UCSD-AML1 (cell line): Measurements from ENCODE around the gene CASKIN1.

Source experiments
- DNase-seq: peaks from one replicate; lab custom pipeline; 2025; ENCODE audit not compliant: unreplicated experiment; lab: John Stamatoyannopoulos, UW

CASKIN1 gene

DNA sequence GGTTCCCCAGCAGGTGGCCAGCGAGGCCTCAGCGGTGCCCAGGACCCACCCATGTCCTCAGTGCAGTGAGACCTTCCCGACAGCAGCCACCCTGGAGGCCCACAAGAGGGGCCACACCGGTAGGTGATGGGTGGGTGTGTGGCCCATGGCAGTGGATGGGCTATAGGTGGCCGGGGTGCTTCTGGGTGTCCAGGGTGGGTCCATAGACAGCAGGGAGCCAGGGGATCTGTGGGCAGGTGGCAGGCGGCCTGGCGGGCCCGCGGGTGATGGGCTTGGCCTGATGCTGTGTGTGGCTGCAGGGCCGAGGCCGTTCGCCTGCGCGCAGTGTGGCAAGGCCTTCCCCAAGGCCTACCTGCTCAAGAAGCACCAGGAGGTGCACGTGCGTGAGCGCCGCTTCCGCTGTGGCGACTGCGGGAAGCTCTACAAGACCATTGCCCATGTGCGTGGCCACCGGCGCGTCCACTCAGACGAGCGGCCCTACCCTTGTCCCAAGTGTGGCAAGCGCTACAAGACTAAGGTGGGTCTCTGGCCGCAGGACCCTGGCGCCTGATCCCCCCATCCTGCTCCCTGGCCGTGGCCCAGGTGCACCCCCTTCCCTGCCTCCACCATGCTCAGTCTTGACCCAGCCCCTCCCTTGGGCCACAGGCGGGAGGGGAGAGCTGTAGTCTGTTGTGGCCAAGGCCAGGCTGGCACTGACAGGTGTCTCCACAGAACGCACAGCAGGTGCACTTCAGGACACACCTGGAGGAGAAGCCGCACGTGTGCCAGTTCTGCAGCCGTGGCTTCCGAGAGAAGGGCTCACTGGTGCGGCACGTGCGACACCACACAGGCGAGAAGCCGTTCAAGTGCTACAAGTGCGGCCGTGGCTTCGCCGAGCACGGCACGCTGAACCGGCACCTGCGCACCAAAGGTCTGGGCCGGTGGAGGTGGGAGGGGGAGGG, 37.7 kb upstream of the CASKIN1 start:
- no peak for DNase-seq

DNA sequence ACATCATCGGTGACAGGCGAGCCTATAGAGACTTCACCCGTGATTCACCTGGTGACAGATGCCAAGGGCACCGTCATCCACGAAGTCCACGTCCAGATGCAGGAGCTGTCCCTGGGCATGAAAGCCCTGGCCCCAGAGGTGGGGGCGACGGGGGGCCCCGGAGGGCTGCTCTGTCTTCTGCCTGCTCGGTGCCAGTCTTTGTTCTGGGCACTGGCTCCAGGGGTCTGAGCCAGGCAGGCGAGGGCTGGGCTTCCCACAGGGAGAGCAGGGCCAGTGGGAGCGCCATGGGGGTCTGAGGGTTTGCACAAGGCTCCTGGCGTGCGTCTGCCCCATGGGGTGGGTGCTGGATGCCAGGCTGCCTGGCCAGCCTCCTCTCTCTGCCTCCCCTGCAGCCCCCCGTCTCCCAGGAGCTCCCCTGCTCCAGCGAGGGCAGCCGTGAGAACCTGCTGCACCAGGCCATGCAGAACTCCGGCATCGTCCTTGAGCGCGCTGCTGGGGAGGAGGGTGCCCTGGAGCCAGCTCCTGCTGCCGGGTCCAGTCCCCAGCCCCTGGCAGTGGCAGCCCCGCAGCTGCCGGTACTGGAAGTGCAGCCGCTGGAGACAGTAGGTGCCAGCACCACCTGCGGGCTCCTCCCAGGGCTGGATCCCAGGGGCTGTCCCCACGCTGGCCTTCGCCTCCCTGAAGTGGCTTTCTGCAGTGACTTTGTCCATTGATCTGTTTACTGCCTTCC, 36.8 kb upstream of the CASKIN1 start:
- DNase-seq: no peak

DNA sequence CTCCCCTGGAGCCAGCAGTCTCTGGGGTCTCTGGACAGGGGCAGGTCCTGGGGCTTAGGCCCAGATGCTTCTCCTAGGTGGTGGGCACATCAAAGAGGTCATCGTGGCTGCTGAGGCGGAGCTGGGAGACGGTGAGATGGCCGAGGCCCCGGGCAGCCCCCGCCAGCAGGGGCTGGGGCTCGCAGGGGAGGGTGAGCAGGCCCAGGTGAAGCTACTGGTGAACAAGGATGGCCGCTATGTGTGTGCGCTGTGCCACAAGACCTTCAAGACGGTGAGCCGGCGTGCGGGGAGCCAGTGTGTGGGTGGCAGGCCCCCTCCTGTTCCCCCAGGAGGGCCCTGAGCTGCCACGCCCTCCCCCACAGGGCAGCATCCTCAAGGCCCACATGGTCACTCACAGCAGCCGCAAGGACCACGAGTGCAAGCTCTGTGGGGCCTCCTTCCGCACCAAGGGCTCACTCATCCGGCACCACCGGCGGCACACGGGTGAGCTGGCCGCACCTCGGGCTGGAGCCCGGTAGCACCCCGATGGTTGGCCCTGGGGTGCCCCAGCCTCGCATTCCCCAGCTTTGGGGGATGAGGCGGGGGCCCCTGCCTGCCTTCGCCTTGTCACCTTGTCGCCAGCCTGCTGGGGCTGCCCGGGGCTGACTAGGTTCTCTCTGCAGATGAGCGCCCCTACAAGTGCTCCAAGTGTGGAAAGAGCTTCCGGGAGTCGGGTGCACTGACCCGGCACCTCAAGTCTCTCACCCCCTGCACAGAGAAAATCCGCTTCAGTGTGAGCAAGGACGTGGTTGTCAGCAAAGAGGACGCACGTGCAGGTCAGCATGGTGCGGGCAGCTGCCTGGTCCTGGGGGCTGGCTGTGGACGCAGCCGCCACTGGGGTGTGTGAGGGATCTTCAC, 35.9 kb upstream of the CASKIN1 start:
- DNase-seq: no peak

DNA sequence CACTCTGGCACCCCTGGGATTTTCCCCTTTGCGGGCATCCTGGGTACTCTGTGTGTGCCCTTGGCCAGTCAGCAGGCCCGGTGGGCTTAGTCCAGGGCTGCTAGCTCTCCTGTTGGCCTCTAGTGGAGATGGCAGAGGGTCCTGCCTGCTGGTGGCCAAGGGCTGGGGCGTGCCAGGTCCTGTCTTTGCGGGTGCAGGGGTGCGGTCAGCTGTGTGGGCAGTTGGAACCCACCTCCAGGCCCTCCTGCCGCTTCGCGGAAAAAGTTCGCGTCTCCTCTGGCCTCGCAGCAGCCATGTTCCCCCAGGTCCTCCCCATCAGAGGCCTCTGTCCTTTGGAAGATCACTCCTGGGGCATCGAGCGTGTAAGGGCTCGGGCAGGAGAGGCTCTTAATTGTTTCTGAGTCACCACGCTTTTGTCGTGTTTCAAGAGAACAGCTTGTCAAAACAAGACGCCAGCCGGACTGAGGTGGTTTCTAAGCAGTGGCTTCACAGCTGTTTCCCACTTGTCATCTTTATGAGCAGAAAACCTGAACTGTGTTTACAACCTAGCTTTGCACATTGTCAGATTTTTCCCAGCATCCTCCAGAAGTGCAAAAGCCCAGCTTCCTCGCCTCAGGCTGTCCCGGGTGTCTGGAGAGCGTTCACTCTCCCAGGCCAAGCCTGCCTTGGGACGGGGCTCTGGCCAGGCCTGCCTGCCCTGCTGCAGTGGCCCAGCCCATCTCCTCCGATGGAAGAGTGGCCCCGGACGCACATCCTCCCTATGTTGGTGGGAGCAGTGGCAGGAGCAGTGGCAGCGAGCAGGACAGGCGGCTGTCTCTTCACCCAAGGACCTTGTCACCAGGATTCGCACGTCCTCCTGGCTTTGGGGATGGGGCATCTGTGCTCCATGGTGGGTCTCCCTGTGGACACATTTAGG, 34.9 kb upstream of the CASKIN1 start:
- no peak for DNase-seq

DNA sequence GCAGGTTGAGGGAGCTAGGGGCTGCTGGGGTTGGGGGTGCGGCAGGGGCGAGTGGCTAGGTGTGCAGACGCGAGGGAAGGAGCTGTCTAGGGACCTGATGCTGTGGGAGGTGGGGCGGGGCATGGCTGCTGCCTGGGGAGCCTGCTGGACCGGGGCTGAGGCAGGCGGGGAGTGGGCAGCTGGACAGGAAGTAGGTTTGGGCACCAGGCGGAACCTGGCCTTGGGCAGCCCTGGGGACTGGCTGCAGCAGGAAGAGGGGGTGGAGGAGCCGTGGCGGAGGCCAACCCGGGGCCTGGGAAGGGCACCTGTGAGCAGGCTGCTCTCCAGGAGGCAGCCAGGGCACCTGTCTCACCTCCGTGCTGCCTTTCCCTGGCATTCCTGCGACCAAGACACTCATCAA, 34.0 kb upstream of the CASKIN1 start:
- DNase-seq: no peak

DNA sequence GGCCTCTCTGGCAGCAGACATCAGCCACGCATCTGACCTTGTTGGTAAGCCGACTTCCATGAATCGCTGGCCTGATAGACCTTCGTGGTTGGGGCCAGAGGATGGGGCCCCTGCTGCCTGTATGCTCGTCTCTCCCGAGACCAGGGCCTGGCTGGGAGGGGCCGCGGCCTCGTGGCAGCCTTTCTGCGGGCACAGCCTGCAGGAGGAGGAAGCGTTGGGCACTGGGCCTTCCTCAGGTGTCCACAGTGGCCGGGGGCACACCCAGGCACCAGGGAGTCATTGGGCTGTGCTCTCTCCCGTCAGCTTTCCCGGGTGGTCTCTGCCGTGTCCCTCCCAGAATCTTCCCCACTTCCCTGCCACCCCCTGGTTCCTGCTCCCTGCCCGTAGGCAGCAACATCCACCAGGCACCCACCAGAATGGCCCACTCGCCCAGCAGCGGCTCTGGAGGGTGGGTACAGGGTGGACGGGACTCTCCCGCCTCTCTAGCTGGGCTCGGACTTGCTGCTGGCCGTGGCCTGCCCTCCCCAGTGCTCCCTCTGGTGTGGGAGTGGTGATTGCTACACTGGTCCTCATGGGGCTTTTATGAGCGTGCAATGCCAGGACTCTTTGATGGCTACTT, 33.3 kb upstream of the CASKIN1 start:
- no peak for DNase-seq

DNA sequence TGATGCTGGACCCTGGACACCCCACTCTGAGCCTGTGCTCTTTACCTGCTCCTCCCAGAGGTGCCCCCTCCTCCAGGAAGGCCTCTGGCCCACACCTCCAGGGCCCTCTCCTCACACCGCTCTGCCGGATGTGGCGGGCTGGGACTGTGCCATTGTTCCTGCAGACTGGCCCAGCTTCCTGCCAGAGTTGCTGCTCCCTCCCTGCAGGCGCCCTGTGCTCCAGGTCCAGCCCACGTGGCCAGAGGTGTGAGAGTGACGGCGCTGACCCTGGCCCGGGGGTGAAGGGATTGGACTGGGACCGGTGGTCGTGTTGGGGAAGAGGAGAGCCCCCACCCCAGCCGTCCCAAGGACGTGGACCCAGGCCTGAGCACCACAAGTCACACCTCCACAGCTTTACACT, 32.7 kb upstream of the CASKIN1 start:
- no peak for DNase-seq

DNA sequence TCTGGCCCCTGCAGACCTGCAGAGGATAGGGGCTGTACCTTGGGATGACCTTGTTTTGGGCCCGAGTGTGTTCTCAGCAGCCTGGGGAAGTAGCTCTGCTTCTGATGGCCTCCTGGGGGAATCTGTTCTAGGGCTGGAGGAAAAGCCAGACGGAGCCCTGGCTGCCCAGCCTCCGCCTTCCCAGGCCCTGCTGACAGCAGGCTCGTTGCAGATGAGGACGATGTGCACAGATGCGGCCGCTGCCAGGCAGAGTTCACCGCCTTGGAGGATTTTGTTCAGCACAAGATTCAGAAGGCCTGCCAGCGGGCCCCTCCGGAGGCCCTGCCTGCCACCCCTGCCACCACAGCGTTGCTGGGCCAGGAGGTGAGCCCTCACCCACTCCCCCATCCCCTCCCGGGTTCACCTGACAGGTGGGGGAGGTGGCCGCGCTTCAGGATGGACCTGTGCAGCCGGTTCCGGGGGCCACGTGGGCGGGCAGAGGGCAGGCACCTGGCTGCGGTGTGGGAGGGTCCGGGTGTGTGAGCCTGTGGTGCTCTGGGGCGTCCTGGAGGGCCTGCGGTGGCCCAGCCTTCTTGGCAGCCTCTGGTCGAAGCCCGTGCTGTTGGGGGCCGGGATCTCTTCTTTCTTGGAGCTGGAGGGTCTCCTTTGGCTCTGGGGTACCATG, 31.9 kb upstream of the CASKIN1 start:
- DNase-seq: no peak

DNA sequence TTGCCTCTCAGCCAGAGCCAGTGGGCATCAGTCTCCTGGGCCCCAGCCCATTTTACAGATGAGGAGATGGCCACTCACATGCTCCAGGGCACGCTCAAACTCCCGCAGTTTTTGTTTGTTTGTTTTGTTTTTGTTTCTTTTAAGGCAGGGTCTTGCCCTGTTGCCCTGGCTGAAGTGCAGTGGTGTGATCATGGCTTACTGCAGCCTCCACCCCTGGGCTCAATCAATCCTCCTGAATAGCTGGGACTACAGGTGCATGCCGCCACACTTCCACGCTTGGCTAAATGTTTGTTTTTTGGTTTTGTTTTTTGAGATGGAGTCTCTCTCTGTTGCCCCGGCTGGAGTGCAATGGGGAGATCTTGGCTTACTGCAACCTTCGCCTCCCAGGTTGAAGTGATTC, 30.5 kb upstream of the CASKIN1 start:
- DNase-seq: no peak

DNA sequence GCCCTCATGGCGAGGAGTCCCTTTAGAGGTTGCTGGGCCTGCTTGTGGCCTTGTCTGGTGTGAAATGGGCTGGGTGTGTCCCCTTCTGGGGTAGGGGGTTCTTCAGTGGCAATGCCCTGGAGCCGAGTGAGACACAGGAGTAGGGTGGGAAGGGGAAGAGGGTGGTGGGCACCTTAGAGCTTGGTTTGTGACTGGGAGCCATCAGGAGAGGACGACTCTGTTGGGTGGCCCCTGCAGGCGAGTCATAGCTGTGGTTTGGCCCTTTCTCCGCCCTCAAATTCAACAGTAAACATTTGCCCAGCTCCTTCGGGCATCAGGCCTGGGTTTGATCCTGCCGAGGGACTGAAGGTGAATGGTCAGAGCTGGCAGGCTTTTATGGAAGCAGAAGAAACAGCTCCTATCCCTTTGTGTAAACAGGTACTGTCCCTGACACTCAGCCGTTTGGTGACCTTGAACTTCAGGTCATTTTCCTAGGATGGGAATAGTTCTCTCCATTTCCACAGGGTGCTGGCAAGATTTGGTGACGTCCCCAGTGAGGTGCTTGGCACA, 29.9 kb upstream of the CASKIN1 start:
- no peak for DNase-seq

DNA sequence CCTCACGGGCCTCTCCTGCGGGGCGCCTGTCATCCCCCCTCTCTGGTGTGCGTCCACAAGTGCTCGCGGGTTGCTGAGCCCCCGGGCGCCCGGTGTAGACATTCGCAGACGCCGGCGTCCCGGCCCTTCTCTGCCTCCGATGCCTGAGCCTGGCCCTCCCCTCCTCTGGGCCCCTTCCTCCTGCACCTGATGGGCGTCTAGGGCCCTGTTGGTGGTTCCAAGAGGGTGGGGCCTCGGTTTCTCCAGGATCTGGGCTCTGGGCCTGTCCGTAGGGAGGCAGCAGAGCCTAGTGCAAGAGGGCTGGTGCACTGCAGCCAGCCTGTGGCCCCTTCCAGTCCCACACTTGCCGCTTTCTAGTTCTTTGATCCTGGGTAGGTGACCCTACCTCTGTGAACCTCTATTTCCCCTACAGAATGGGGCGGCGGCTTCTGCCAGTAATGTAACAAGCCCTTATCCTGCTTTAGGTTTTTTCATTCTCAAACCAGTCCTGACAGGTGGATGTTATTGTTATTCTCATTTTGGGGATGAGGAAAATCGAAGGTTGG, 27.6 kb upstream of the CASKIN1 start:
- peak; percentile 55 for DNase-seq

DNA sequence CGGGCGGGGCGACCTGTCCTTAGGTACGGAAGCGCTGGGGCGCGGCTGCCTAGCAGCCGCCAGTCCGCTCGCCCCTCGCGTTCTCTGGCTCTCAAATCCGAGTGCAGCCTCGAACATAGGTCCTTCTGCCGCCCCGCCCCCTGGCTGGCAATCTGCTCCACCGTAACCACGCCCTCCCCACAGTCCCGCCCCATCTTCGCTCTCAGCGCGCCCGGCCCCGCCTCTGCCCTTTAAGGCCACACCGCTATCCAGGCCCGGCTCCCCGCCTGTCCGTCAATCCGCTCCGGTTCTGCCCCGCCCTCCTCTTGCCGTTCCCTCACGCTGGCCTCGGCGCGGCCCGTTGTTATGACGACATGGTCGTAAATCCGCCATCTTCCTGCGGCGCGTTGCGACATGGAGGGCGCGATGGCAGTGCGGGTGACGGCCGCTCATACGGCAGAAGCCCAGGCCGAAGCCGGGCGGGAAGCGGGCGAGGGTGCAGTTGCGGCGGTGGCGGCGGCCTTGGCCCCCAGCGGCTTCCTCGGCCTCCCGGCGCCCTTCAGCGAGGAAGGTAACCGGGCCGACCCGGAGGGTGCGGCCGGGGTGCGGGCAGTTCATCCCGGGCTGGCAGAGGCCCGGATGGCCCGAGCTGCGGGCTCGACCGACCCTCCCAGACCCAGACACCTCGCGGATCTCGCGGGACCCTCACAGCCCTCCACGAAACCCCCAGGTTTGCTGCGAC, 27.0 kb upstream of the CASKIN1 start, which contains the start of gene E4F1:
TSS of gene E4F1 (plus strand) at position 371 of the 721 bp plus-strand sequence. CDS start at position 394, 23 bp downstream.
- peak; percentile 100 for DNase-seq

DNA sequence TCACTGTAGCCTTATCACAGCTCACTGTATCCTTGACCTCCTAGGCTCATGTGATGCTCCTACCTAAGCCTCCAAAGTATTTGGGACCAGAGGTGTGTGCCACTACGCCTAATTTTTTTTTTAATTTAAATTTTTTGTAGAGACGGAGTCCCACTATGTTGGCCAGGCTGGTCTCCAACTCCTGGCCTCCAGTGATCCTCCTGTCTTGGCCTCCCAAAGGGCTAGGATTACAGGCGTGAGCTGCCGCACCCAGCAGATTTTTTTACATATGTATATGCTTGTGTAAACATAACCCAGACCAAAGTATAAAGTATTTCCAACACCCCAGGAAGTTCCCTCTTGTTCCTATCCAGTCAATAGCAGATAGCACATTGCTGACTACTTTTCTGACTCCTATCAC, 19.9 kb upstream of the CASKIN1 start:
- no peak for DNase-seq

DNA sequence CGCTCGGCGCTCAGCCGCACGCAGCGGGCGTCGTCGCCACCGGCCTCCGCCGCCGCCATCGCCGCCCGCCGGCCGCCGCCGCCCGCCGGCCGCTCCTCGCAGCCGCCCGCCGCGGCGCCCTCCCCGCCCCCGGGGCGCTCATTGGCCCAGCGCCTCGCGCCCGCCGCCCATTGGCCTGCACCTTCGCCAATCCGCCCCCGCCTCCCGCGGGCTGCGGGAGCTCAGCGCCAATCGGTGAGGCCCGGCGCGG, 18.2 kb upstream of the CASKIN1 start, which contains the start of gene PGP:
TSS of gene PGP (minus strand) at position 122 of the 250 bp plus-strand sequence. CDS start at position 59, 63 bp downstream.
- DNase-seq: no peak

DNA sequence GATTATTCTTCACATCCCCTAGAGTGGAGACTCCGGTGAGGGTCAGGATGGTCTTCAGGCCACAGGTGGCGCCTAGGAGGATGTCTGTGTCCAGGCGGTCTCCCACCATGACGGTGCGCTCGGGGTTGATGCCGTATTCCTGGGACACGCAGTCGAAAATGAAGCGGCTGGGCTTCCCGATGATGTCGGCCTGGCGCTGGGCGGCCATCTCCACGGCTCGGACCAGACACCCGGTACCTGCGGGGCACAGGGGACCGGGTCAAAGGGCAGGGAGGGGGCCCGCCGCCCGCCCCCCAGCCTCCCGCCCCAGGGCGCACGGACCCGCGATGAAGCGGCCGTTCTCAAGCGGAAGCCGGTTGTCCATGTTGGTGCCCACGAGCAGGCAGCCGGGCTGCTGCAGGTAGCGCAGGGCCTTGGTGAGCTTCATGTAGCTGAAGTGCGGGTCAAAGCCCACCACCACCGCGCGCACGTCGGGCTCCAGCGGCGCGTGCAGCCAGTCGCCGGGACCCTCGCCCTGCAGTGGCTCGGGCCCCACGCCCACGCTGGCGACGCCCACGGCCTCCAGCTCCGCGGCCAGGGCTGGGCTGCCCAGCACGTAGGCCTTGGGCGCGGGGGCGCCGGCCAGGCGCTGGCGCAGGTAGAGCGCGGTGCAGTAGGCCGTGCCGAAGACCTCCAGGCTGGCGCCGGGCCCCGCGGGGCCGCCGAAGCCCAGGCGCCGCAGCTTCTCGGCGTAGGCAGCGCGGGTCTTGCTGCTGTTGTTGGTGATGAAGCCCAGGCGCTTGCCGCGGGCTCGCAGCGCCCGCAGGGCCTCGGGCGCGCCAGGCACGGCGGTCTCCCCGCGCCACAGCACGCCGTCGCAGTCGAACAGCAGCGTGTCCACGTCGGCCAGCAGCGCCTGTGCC, 17.7 kb upstream of the CASKIN1 start:
- DNase-seq: no peak

DNA sequence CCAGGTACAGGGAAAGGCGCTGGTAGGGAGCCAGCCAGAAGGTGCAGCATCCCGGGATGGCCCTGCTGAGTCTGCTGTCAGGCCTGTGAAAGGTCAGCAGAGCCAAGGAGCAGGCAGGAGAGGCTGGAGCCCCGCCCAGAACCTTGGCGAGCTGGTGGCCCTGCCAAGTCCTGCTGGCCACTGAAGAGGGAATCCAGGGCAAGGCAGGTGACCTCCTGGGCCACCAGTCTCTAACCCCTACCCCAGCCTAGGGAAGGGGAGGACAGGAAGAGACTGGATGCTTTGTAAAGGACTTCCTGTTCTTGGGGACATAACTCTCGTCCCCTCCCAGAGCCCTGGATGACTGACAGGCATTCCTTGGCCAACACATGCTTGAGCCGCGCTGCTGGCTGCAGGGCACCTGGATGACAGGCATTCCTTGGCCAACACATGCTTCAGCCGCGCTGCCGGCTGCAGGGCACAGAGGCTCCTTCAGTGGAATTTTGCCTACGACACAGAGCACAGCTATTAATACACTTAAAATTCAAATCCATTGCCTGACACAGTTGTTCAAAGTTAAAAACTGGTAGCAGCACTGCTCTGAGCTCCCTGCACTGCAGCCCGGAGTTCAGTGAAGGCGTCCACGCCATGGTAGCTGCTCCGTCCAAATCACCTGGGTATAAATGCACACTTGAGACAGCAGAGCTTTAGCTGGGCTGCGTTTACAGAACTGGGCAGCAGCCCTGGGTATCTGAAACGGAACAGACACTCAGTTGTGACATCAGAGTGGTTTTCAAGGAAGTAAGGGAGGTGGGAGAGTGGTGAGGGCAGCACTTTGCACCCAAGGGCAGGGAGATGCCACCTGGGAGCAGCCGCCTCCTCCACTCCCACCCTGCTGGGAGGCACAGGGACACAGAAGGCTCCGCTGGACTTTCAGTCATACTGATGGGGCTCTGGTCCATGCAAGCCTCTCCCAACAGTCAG, 16.2 kb upstream of the CASKIN1 start:
- DNase-seq: no peak
